Measurements from ENCODE around the gene MAD1L1. TPM values are rescaled to one million over a fixed set of nuclear protein-coding genes. Genes with fewer than 3 reads are reported as not detected.

MAD1L1 gene
- total and polyA plus RNA-seq, 3 donors from 2014 or later = 63.1 to 149 (median 94.6) TPM

GRCh38 chr7:1995426-1995825 lies 237.3 kb downstream of the MAD1L1 start:
- Histone ChIP-seq H3K4me1 (peaks cover 6% of the 10 kb centered on the region), H3K4me3 (no peak overlapping the region), H3K27ac (no peak overlapping the region), H3K9me3 (no peaks in the 10 kb centered on the region), H3K36me3 (ENCODE audit: low read depth, missing control alignments) (no peaks in the 10 kb centered on the region), H3K27me3 (no peaks in the 10 kb centered on the region)
- DNase-seq = no peak
- 96 to 97% methylated on average over 6 to 10 of the region's 11 CpGs for WGBS, 2 donors
- TF ChIP-seq POLR2A (IDR thresholded peaks at IDR 0.05) = no peak
- TF ChIP-seq CTCF (IDR thresholded peaks at IDR 0.05) = no peak
- intact Hi-C loops (cut with DNase I; ENCODE audit: low total_unique reads) = no loop called here

- Histone ChIP-seq H3K4me3 (no peak overlapping the region), H3K27me3 (no peaks in the 10 kb centered on the region), H3K36me3 (ENCODE audit: low read depth, missing control alignments) (no peaks in the 10 kb centered on the region), H3K9me3 (no peaks in the 10 kb centered on the region), H3K27ac (no peak overlapping the region), H3K4me1 (peaks cover 6% of the 10 kb centered on the region)
- no peak for DNase-seq
- no peak for TF ChIP-seq CTCF (IDR thresholded peaks at IDR 0.05)
- TF ChIP-seq POLR2A (IDR thresholded peaks at IDR 0.05) = no peak
- 92 to 95% methylated on average over 13 of the region's 13 CpGs for WGBS, 2 donors
- intact Hi-C loops (cut with DNase I; ENCODE audit: low total_unique reads) = no loop called here
Measured at GRCh38 chr7:1994931-1995330, 237.8 kb downstream of the MAD1L1 start.

- Histone ChIP-seq H3K4me3 (no peak overlapping the region), H3K27ac (no peak overlapping the region), H3K9me3 (no peaks in the 10 kb centered on the region), H3K4me1 (peaks cover 6% of the 10 kb centered on the region), H3K27me3 (no peaks in the 10 kb centered on the region), H3K36me3 (ENCODE audit: low read depth, missing control alignments) (no peaks in the 10 kb centered on the region)
- intact Hi-C loops (cut with DNase I; ENCODE audit: low total_unique reads) = no loop called here
- 86 to 88% methylated on average over 25 to 27 of the region's 27 CpGs for WGBS, 2 donors
- no peak for DNase-seq
- TF ChIP-seq CTCF (IDR thresholded peaks at IDR 0.05) (no peak), POLR2A (IDR thresholded peaks at IDR 0.05) (no peak)
Measured at GRCh38 chr7:1993776-1994740, 238.7 kb downstream of the MAD1L1 start.

- Histone ChIP-seq H3K4me1 (peaks cover 6% of the 10 kb centered on the region), H3K36me3 (ENCODE audit: low read depth, missing control alignments) (no peaks in the 10 kb centered on the region), H3K9me3 (no peaks in the 10 kb centered on the region), H3K4me3 (no peak overlapping the region), H3K27me3 (no peaks in the 10 kb centered on the region), H3K27ac (no peak overlapping the region)
- TF ChIP-seq POLR2A (IDR thresholded peaks at IDR 0.05) (no peak), CTCF (IDR thresholded peaks at IDR 0.05) (no peak)
- DNase-seq = no peak
- intact Hi-C loops (cut with DNase I; ENCODE audit: low total_unique reads) = no loop called here
- WGBS, 2 donors = 80 to 83% methylated on average over 13 of the region's 13 CpGs
Measured at GRCh38 chr7:1993031-1993695, 239.6 kb downstream of the MAD1L1 start.
